ENCODE results near the gene ST8SIA3.

GRCh38 chr18:57373017-57373416, 20.7 kb downstream of the ST8SIA3 start:
- TF ChIP-seq CTCF (IDR thresholded peaks at IDR 0.05), result no peak
- no peak for TF ChIP-seq POLR2A (IDR thresholded peaks at IDR 0.05)
